Stimulated activated CD8-positive, alpha-beta memory T cell treated with anti-CD3 and anti-CD28 coated beads, Interleukin-4, amount 100 ng/mL, for 4 hours (primary cell): ENCODE measurements around the gene ST7L.
A peak's percentile ranks its signal among the peaks of the same experiment; 100 is the strongest.
"Not testable (repeated sequence)": the region's sequence is repeated elsewhere in the genome, so short reads cannot be mapped to it uniquely, and the experiment has no call there.

Experiments
- DNase-seq, 2 donors: peaks; one replicate each; pipeline ENCODE4 v3.0.0-alpha.2; 2020; ENCODE audit warnings: low read depth in 2 of 2, low spot score in 1 of 2

Gene ST7L, protein sequence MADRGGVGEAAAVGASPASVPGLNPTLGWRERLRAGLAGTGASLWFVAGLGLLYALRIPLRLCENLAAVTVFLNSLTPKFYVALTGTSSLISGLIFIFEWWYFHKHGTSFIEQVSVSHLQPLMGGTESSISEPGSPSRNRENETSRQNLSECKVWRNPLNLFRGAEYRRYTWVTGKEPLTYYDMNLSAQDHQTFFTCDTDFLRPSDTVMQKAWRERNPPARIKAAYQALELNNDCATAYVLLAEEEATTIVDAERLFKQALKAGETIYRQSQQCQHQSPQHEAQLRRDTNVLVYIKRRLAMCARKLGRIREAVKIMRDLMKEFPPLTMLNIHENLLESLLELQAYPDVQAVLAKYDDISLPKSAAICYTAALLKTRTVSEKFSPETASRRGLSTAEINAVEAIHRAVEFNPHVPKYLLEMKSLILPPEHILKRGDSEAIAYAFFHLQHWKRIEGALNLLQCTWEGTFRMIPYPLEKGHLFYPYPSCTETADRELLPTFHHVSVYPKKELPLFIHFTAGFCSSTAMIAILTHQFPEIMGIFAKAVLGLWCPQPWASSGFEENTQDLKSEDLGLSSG

GRCh38 chr1:112618721-112619517, at the start of gene ST7L:
TSS of gene ST7L (minus strand) at chr1:112619141. CDS start at chr1:112619113, 28 bp downstream.
- peak; percentile 18 to 19 for DNase-seq

DNA sequence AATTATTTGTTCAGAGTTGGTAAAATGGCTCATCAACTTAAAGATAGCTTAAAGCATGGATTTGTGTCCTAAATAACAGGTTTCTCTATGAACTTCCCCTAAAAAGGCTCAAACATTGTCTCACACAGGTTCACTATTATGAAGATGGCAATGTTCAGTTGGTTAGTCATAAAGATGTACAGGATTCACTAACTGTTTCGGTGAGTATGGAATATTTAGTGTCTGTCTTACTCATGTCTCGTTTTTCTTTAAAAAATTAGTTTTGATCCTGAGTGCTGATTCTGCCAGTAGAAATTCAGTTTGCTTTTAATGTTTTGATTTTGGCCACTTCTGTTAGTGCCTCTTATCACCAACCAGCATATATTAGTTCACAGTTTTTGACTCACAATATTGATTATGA, 48.0 kb upstream of the ST7L start:
- DNase-seq, result no peak

GRCh38 chr1:112665857-112666256, 46.9 kb upstream of the ST7L start:
- DNase-seq, result no peak

DNA sequence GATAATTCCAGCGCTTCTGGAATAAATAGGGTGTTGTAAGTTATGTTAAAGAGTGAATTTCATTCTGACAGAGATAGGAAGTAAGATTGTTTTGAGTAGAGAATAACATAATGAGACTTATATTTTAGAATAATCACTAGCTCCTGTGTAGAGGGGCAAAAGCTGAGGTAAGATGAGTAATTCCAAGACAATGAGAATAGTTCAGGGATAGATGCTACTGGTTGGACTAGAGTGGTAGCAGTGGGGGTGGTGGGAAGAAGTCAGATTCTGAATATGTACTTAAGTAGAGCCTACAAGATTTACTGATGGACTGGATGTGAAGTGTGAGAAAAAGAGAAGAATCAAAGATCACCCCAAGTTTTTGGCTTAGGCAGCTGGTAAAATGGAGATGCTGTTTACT, 32.3 kb upstream of the ST7L start:
- no peak for DNase-seq

- DNase-seq, result no peak
Observed at GRCh38 chr1:112646225-112646624, 27.3 kb upstream of the ST7L start.

GRCh38 chr1:112643080-112643479, 24.1 kb upstream of the ST7L start:
- no peak for DNase-seq

DNA sequence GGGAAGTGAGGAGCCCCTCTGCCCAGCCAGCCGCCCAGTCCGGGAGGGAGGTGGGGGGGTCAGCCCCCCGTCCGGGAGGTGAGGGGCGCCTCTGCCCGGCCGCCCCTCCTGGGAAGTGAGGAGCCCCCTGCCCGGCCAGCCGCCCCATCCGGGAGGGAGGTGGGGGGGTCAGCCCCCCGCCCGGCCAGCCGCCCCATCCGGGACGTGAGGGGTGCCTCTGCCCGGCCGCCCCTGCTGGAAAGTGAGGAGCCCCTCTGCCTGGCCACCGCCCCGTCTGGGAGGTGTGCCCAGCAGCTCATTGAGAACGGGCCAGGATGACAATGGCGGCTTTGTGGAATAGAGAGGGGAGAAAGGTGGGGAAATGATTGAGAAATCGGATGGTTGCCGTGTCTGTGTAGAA, 21.5 kb upstream of the ST7L start:
- not testable (repeated sequence) for DNase-seq

DNA sequence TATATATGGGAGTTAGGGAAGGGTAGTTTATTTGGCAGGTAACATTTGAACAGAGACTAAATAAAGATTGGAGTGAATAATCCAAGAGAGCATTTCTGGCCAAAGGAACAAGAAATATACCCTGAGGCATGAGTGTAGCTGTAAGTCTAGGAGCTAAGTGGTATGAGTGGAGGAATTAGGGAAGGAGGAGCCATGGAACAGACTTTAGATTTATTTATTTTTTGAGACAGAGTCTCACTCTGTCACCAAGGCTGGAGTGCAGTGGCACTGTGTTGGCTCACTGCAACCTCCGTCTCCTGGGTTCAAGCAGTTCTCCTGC, 19.1 kb upstream of the ST7L start:
- no peak for DNase-seq

- DNase-seq, result no peak
Observed at GRCh38 chr1:112637254-112638109, 18.5 kb upstream of the ST7L start.

- no peak for DNase-seq
Observed at GRCh38 chr1:112636597-112637253, 17.8 kb upstream of the ST7L start.

- DNase-seq, result no peak
Observed at GRCh38 chr1:112636056-112636455, 17.1 kb upstream of the ST7L start.

GRCh38 chr1:112634367-112634766, 15.4 kb upstream of the ST7L start:
- no peak for DNase-seq

DNA sequence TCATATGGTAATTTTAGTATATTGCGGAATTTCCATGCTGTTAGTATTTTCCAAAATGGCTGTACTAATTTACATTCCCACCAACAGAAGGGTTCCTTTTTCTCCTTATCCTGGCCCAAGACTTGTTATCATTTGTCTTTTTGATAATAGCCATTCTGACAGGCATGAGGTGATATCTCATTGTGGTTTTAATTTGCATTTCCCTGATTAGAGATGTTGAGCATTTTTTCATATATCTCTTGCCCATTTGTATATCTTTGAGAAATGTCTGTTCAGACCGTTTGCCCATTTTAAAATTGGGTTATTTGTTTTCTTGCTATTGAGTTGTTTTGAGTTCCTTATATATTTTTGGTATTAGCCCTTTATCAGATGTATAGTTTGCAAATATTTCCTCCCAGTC, 14.7 kb upstream of the ST7L start:
- DNase-seq, result no peak

GRCh38 chr1:112629256-112629655, 10.3 kb upstream of the ST7L start:
- DNase-seq, result no peak

- no peak for DNase-seq
Observed at GRCh38 chr1:112628516-112628915, 9.6 kb upstream of the ST7L start.

- no peak for DNase-seq
Observed at GRCh38 chr1:112626887-112627286, 7.9 kb upstream of the ST7L start.

DNA sequence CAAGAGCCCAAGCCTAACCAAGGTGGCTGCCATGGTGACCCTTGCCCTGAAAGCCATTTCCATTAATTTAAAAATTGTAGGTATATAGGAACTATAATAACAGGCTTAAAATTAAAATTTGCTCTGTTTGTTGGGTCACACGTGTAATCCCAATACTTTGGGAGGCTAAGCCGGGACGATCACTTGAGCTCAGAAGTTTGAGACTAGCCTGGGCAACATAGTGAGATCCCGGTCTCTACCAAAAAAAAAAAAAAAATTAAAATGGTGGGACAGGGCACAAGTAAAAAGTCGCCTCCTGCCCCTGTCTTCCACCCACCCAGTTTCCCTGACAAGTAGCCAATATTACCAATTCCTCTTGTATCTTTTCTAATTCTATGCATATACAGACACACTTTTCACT, 7.3 kb upstream of the ST7L start:
- DNase-seq, result no peak

GRCh38 chr1:112625696-112626095, 6.8 kb upstream of the ST7L start:
- no peak for DNase-seq

GRCh38 chr1:112624493-112624892, 5.6 kb upstream of the ST7L start:
- not testable (repeated sequence) for DNase-seq

- DNase-seq, result no peak
Observed at GRCh38 chr1:112620377-112620695, 1.4 kb upstream of the ST7L start.
